ENCODE data around the gene SCGB2B2.

SCGB2B2 gene

GRCh38 chr19:34678085-34678412, 1.1 kb upstream of the SCGB2B2 start (continued):
- TF ChIP-seq ZNF830 (tag by site-specific recombination; IDR thresholded peaks at IDR 0.05; ENCODE audit: low read depth) (no peak), ZNF600 (tag by site-specific recombination; IDR thresholded peaks at IDR 0.05) (no peak), ZNF654 (tag by site-specific recombination; IDR thresholded peaks at IDR 0.05; ENCODE audit: low read depth) (no peak), ZNF19 (tag by site-specific recombination; IDR thresholded peaks at IDR 0.05; ENCODE audit: low read depth) (no peak), SCRT1 (tag by site-specific recombination; IDR thresholded peaks at IDR 0.05; ENCODE audit: borderline replicate concordance) (no peak), GLIS2 (tag by site-specific recombination; IDR thresholded peaks at IDR 0.05) (no peak), ZNF366 (tag by site-specific recombination; conservative IDR thresholded peaks at IDR 0.05) (no peak), PRDM4 (tag by site-specific recombination; IDR thresholded peaks at IDR 0.05) (no peak), ZNF114 (tag by site-specific recombination; IDR thresholded peaks at IDR 0.05) (no peak), ZBTB44 (tag by site-specific recombination; IDR thresholded peaks at IDR 0.05) (no peak), PRDM6 (tag by site-specific recombination; IDR thresholded peaks at IDR 0.05) (no peak), ZNF791 (tag by site-specific recombination; IDR thresholded peaks at IDR 0.05) (no peak), WT1 (tag by site-specific recombination; IDR thresholded peaks at IDR 0.05) (no peak), KLF1 (tag by site-specific recombination; IDR thresholded peaks at IDR 0.05) (no peak; the same call in 1 of the 2 replicates), ZNF169 (tag by site-specific recombination; IDR thresholded peaks at IDR 0.05) (no peak), BCL11A (tag by site-specific recombination; IDR thresholded peaks at IDR 0.05; ENCODE audit: low read depth) (no peak), ZFP37 (tag by site-specific recombination; IDR thresholded peaks at IDR 0.05) (no peak), ZNF623 (tag by site-specific recombination; IDR thresholded peaks at IDR 0.05) (0 out of 2 replicates have a peak, but pooled peaks have one; percentile 5), ZNF518A (tag by site-specific recombination; conservative IDR thresholded peaks at IDR 0.05; ENCODE audit: low read depth) (no peak), KLF10 (tag by site-specific recombination; IDR thresholded peaks at IDR 0.05) (no peak), ZNF239 (tag by site-specific recombination; IDR thresholded peaks at IDR 0.05) (no peak), ZNF274 (IDR thresholded peaks at IDR 0.05; ENCODE audit: low read length) (no peak), ZNF274 (tag by site-specific recombination; IDR thresholded peaks at IDR 0.05; ENCODE audit: borderline replicate concordance) (no peak), ZNF585B (tag by site-specific recombination; IDR thresholded peaks at IDR 0.05) (0 out of 2 replicates have a peak, but pooled peaks have one; percentile 1), SALL2 (tag by site-specific recombination; IDR thresholded peaks at IDR 0.05; ENCODE audit: borderline replicate concordance) (no peak), ZFHX2 (tag by site-specific recombination; conservative IDR thresholded peaks at IDR 0.05) (no peak), MYNN (tag by site-specific recombination; IDR thresholded peaks at IDR 0.05; ENCODE audit: borderline replicate concordance) (no peak), ZNF501 (tag by site-specific recombination; IDR thresholded peaks at IDR 0.05) (no peak), ZBTB21 (tag by site-specific recombination; IDR thresholded peaks at IDR 0.05) (0 out of 2 replicates have a peak, but pooled peaks have one; percentile 28)

All from HEK293 (cell line).